Fibroblast of lung (primary cell): ENCODE data around the gene FOXB2. TPM values are rescaled to one million over a fixed set of nuclear protein-coding genes. Genes with fewer than 3 reads are reported as not detected.

ENCODE experiments used
- DNase-seq, 2 donors: peaks; one replicate each; pipeline versions ENCODE4 v3.0.0 to v3.0.0-alpha.2; 2010; ENCODE audit warnings: low read depth in 2 of 2
- H2AFZ ChIP-seq: 2 replicates; pipeline ENCODE4 v1.5.1; 2012; ENCODE audit warnings: low read length, control low read depth, inconsistent platforms
- H3K27ac ChIP-seq: 2 replicates; pipeline ENCODE4 v1.5.1; 2011; ENCODE audit warnings: low read length, control low read depth; ENCODE audit not compliant: insufficient read depth
- H3K27me3 ChIP-seq: 2 replicates; pipeline ENCODE4 v1.5.1; 2011; ENCODE audit warnings: mild to moderate bottlenecking, low read length; ENCODE audit not compliant: control insufficient read depth, insufficient read depth
- H3K36me3 ChIP-seq: 2 replicates; pipeline ENCODE4 v1.5.1; 2011; ENCODE audit warnings: low read length; ENCODE audit not compliant: control insufficient read depth, insufficient read depth
- H3K4me1 ChIP-seq: 2 replicates; pipeline ENCODE4 v1.5.1; 2011; ENCODE audit warnings: low read length; ENCODE audit not compliant: control insufficient read depth, insufficient read depth; ENCODE audit errors: extremely low read depth
- H3K4me2 ChIP-seq: 2 replicates; pipeline ENCODE4 v1.5.1; 2011; ENCODE audit warnings: low read length, control low read depth; ENCODE audit not compliant: insufficient read depth; ENCODE audit errors: extremely low read depth
- H3K4me3 ChIP-seq, 4 experiments: fragments of 200-600 bp in 1 of 4; sonication (generic) in 1 of 4; replicated peaks in 1 of 4; 2 replicates each; pipeline ENCODE4 v1.5.1; 2011 to 2016; ENCODE audit warnings: low read length in 4 of 4, low read depth in 3 of 4, mild to moderate bottlenecking in 3 of 4, control low read depth in 2 of 4, inconsistent platforms in 1 of 4, mixed read lengths in 1 of 4; ENCODE audit not compliant: insufficient read depth in 1 of 4; ENCODE audit errors: control extremely low read depth in 1 of 4
- H3K79me2 ChIP-seq: 2 replicates; pipeline ENCODE4 v1.5.1; 2012; ENCODE audit warnings: mild to moderate bottlenecking, low read length, inconsistent platforms; ENCODE audit not compliant: control insufficient read depth, insufficient read depth
- H3K9ac ChIP-seq: 2 replicates; pipeline ENCODE4 v1.5.1; 2011; ENCODE audit warnings: mild to moderate bottlenecking, low read length, control low read depth; ENCODE audit not compliant: insufficient read depth
- H3K9me3 ChIP-seq: 2 replicates; pipeline ENCODE4 v1.5.1; 2012; ENCODE audit warnings: low read depth, low read length; ENCODE audit not compliant: control insufficient read depth, insufficient read depth
- H4K20me1 ChIP-seq: 2 replicates; pipeline ENCODE4 v1.5.1; 2011; ENCODE audit warnings: low read length; ENCODE audit not compliant: control insufficient read depth, insufficient read depth; ENCODE audit errors: extremely low read depth
- CTCF ChIP-seq, 2 donors: IDR thresholded peaks in 1 of 2; conservative IDR thresholded peaks in 1 of 2; 1 replicate in 1 of 2; 2 replicates in 1 of 2; pipeline ENCODE4 v1.5.1; 2011 to 2012; ENCODE audit warnings: low read length in 2 of 2, control low read depth in 1 of 2, inconsistent platforms in 1 of 2, low read depth in 1 of 2, mild to moderate bottlenecking in 1 of 2
- EZH2 ChIP-seq: IDR thresholded peaks from 2 replicates; pipeline ENCODE4 v1.5.1; 2012; ENCODE audit warnings: low read length, control low read depth, mild to moderate bottlenecking; ENCODE audit errors: missing control alignments
- polyA plus RNA-seq, 2 donors: library from polyadenylated mRNA; depleted of rRNA in 1 of 2; stranded (reverse) in 1 of 2; unstranded in 1 of 2; fragments of >200 nt; gene quantifications; 2 replicates each; pipeline ENCODE4 v1.2.1, GENCODE V29; 2011 to 2012; ENCODE audit warnings: missing spikeins in 1 of 2
- total RNA-seq: library from RNA; depleted of rRNA; stranded (reverse); fragments of >200 nt; gene quantifications from 2 replicates; pipeline ENCODE4 v1.2.1, GENCODE V29; 2014

Gene FOXB2
- total and polyA plus RNA-seq, 2 donors (not counting 1 experiment from before 2014, with no cell fraction given): not detected

DNA sequence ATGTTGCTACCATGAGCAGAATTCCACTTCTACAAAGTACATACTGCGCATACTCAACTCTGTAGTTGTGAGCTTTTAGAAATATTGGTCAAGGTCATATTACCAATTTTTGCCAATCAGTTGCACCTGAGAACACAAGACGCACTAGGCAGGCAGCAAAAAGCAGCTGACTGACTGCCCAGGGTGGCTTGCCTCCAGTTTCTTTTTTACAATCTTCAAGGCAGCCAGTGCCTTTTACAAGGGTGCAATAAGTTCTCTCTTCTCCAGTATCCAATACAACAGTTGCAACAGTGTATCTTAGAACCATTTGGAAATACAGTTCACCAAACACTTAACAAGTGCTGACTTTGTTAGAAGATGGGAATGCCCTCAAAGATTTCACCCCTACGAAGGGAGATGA lies 16.1 kb upstream of the FOXB2 start:
- Histone ChIP-seq H3K9me3 (no peaks in the 10 kb centered on the region), H3K4me1 (no peaks in the 10 kb centered on the region), H3K27ac (no peak overlapping the region), H3K9ac (no peak overlapping the region), H3K4me2 (no peak overlapping the region), H2AFZ (no peak overlapping the region), H3K36me3 (no peaks in the 10 kb centered on the region), H3K4me3 (no peak overlapping the region), H3K79me2 (no peaks in the 10 kb centered on the region), H3K27me3 (no peaks in the 10 kb centered on the region), H4K20me1 (no peaks in the 10 kb centered on the region)
- DNase-seq: no peak
- TF ChIP-seq EZH2 (no peak), CTCF (conservative IDR thresholded peaks at IDR 0.05 in 1 of 2, IDR thresholded peaks at IDR 0.05 in 1 of 2; ENCODE audit: low read depth in 1 of 2, low read length in 2 of 2) (no peak)

GRCh38 chr9:77005216-77005615 lies 14.2 kb upstream of the FOXB2 start:
- Histone ChIP-seq H2AFZ (no peak overlapping the region), H3K4me3 (no peak overlapping the region), H3K9ac (no peak overlapping the region), H3K9me3 (no peaks in the 10 kb centered on the region), H4K20me1 (no peaks in the 10 kb centered on the region), H3K4me2 (no peak overlapping the region), H3K4me1 (no peaks in the 10 kb centered on the region), H3K36me3 (no peaks in the 10 kb centered on the region), H3K27ac (no peak overlapping the region), H3K27me3 (no peaks in the 10 kb centered on the region), H3K79me2 (no peaks in the 10 kb centered on the region)
- TF ChIP-seq CTCF (conservative IDR thresholded peaks at IDR 0.05 in 1 of 2, IDR thresholded peaks at IDR 0.05 in 1 of 2; ENCODE audit: low read depth in 1 of 2, low read length in 2 of 2): no peak
- no peak for TF ChIP-seq EZH2
- no peak for DNase-seq

- no peak for TF ChIP-seq EZH2
- TF ChIP-seq CTCF (conservative IDR thresholded peaks at IDR 0.05 in 1 of 2, IDR thresholded peaks at IDR 0.05 in 1 of 2; ENCODE audit: low read depth in 1 of 2, low read length in 2 of 2): no peak
- Histone ChIP-seq H3K36me3 (no peaks in the 10 kb centered on the region), H3K4me3 (no peak overlapping the region), H3K9me3 (no peaks in the 10 kb centered on the region), H4K20me1 (no peaks in the 10 kb centered on the region), H2AFZ (no peak overlapping the region), H3K4me1 (no peaks in the 10 kb centered on the region), H3K9ac (no peak overlapping the region), H3K4me2 (no peak overlapping the region), H3K27me3 (peaks cover 37% of the 10 kb centered on the region), H3K79me2 (no peaks in the 10 kb centered on the region), H3K27ac (no peak overlapping the region)
- DNase-seq: no peak
Observed at GRCh38 chr9:77010527-77010926, 8.9 kb upstream of the FOXB2 start.
